HG03558 (cell line): ENCODE measurements around the gene LANCL1.
A peak's percentile ranks its signal among the peaks of the same experiment; 100 is the strongest.

Source experiments
- ATAC-seq: cut with Tn5 transposase; IDR thresholded peaks from one replicate; pipeline ENCODE4 v1.9.1; 2021; ENCODE audit warnings: moderate number of reproducible peaks; ENCODE audit not compliant: unreplicated experiment; ENCODE audit errors: extremely low read depth

The LANCL1 gene, protein sequence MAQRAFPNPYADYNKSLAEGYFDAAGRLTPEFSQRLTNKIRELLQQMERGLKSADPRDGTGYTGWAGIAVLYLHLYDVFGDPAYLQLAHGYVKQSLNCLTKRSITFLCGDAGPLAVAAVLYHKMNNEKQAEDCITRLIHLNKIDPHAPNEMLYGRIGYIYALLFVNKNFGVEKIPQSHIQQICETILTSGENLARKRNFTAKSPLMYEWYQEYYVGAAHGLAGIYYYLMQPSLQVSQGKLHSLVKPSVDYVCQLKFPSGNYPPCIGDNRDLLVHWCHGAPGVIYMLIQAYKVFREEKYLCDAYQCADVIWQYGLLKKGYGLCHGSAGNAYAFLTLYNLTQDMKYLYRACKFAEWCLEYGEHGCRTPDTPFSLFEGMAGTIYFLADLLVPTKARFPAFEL

GRCh38 chr2:210476194-210477128 lies at the start of gene LANCL1:
TSS of gene LANCL1 (minus strand) at chr2:210476759. CDS start at chr2:210476396, 363 bp downstream.
- peak; percentile 100 for ATAC-seq

DNA sequence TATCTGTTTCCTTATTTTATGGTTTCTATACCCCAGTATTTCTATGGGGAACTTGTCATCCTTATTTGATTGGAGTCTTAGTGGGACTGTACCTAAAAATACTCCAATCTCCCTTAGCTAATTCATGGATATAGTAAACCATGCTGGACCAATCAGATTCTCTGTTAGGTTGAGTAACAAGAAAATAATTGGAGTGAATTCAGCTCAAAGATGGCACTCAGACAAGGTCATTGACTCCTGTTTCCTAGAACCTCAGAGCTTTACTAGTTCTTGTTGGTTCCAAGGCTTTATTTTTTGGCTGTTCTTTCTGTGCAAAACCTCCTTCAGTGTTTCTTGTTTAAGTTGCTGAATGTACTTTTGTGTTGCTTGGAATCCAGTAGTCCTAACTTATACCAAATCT lies 48.0 kb upstream of the LANCL1 start:
- ATAC-seq = no peak

DNA sequence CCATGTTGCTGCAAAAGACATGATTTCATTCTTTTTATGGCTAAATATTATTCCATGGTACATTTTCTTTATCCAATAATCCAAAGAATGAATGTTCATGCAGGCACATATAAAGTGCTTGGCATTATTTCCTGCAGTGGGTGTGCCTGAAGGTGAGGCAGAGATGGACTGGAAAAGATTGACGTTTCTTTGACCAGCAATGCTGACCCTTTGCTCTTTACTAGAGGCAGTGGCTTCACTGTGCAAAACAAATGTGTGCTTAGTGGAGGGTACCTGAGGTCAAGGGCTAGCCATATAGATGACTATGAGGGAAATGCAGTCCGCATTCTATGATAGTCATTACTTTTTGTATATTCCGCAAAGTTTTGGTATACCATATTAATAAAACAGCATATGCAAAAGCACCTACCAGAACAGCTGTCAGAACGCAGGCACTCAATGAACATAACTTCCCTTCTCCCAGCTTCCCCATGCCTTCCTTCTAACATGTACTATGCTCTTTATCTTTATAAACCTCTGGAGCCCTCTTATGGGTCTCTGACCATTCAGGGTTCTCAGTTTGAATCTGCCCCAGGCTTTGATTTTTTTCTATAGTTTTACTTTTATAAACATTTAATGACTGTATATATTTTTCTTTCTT lies 47.2 kb upstream of the LANCL1 start:
- no peak for ATAC-seq

DNA sequence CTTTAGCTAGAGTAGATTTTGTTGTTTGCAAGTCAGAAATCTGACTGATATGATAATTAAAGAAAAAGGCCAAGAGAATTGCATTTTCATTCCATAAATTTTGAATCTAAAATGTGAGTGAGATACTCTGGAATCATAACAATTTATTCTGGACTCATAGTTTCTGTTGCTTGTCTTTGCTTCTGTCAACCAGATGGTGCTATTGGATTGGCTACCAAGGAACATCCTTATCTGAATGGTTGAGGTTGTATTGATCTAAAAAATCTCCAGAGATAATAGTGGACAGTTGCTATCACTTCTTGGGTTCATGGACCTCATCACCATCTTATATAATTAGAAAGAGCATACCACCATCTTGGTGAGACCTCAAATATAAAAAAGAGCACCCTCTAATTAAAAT lies 45.8 kb upstream of the LANCL1 start:
- ATAC-seq = no peak

GRCh38 chr2:210519594-210519993 lies 43.0 kb upstream of the LANCL1 start:
- no peak for ATAC-seq

- ATAC-seq = no peak
These were observed 40.7 kb upstream of the LANCL1 start for GRCh38 chr2:210517264-210517663.

DNA sequence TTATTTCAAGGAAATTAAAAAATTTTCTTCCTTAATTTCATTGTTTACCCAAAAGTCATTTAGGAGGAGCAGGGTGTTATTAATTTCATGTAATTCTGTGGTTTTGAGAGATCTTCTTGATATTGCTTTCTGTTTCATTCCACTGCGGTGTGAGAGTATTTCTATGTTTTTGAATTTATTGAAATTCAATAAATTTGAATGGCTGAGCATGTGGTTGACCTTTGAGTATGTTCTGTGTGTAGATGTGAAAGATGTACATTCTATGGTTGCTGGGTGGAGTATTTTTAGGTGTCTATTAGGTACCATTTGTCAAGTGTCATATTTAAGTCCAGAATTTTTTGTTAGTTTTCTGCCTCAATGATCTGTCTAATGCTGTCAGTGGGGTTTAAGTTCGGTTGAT lies 39.4 kb upstream of the LANCL1 start:
- ATAC-seq = no peak

- ATAC-seq = no peak
These were observed 27.2 kb upstream of the LANCL1 start for GRCh38 chr2:210503725-210504191.

- ATAC-seq = no peak
These were observed 26.6 kb upstream of the LANCL1 start for GRCh38 chr2:210503001-210503623.

DNA sequence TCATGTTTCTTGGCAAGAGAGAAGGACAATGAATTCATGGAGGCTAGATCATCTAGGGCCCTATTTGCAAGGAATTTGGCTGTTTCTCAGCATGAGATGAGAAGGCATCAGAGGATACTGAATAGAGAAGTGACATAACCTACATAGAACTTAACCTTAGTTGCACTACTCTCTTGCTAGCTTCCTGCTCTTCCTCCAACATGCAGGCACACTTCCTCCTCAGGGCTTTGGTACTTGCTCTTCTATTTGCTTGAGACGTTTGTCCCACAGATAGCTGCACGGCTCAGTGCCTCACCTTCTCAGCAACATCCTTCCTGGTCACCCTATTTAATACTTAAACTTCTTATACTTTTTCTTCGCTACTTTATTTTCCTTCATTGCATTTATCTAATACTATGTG lies 20.0 kb upstream of the LANCL1 start:
- ATAC-seq = peak; percentile 60

- no peak for ATAC-seq
These were observed 17.0 kb upstream of the LANCL1 start for GRCh38 chr2:210493528-210493927.

GRCh38 chr2:210481601-210482175 lies 5.1 kb upstream of the LANCL1 start:
- no peak for ATAC-seq

GRCh38 chr2:210480764-210481163 lies 4.2 kb upstream of the LANCL1 start:
- ATAC-seq = no peak

DNA sequence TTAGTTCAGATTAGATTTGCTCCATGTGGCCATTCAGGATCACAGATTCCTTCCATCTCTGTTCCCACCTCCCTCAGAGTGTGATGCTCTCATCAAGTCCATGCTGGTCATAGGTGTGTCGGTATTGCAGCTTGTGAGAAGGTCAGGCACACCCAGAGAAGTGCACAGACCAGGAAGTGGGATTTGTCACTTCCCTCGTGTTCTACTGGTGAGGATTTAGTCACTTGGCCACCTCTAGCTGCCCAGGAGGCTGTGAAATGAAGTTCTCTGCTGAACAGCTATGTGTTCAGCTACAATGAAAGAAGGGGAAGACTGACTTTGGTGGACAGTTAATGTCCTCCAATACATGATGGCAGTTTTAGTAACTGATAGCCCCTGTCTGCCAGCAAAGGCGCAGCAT lies 3.5 kb upstream of the LANCL1 start:
- ATAC-seq = no peak

GRCh38 chr2:210478661-210479060 lies 2.1 kb upstream of the LANCL1 start:
- ATAC-seq = no peak

- ATAC-seq = no peak
These were observed 937 bp upstream of the LANCL1 start for GRCh38 chr2:210477496-210477895.

GRCh38 chr2:210475706-210476105 lies 853 bp downstream of the LANCL1 start:
- ATAC-seq = no peak

DNA sequence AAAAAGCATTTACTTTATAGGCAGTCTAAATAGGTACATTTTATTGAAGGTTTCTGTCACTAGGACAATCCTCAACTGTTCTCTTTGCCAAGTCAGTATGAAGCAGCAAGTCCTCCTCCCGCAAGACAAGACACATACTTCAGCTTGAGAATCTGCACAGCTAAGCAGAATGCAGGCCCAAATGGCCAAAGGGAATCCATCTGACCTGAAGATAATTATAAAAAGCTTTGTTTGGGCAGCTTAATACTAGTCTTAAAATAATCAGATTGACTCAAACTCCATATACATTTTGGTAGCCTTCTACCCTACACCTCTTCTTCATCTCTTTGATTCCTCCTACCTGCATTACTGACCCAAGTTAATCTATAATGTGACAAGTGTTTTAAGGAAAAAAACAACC lies 1.8 kb downstream of the LANCL1 start:
- ATAC-seq = no peak

- ATAC-seq = peak; percentile 40
These were observed 15.2 kb downstream of the LANCL1 start for GRCh38 chr2:210461401-210461800.
